PFSK-1 (cell line): ENCODE measurements around the gene TFRC.

Experiments used
- FOXP2 ChIP-seq: optimal IDR thresholded peaks from 2 replicates; pipeline ENCODE3; 2011; ENCODE audit warnings: borderline replicate concordance, control low read depth, inconsistent platforms; ENCODE audit not compliant: insufficient read depth; ENCODE audit errors: extremely low read length, extremely low read depth
- POLR2AphosphoS5 ChIP-seq: IDR thresholded peaks from 2 replicates; pipeline ENCODE4 v1.6.1; 2012; ENCODE audit warnings: low read depth, mild to moderate bottlenecking, control low read depth, low read length, moderate library complexity
- SIN3A ChIP-seq: IDR thresholded peaks from 2 replicates; pipeline ENCODE4 v1.6.1; 2012; ENCODE audit warnings: mild to moderate bottlenecking, low read length, moderate library complexity, borderline replicate concordance; ENCODE audit not compliant: insufficient read depth
- TAF1 ChIP-seq: IDR thresholded peaks from 2 replicates; pipeline ENCODE4 v1.6.1; 2012; ENCODE audit warnings: low read length, control low read depth, borderline replicate concordance; ENCODE audit not compliant: insufficient read depth
- TF ChIP-seq, protein P1 (sequence below), 2 experiments: IDR thresholded peaks; 2 replicates each; pipeline versions ENCODE4 v1.6.1 to v1.8.0; 2011 to 2012; ENCODE audit warnings: low read depth in 2 of 2, low read length in 2 of 2, control low read depth in 1 of 2, inconsistent platforms in 1 of 2, mild to moderate bottlenecking in 1 of 2, moderate library complexity in 1 of 2; ENCODE audit not compliant: insufficient read depth in 1 of 2

DNA sequence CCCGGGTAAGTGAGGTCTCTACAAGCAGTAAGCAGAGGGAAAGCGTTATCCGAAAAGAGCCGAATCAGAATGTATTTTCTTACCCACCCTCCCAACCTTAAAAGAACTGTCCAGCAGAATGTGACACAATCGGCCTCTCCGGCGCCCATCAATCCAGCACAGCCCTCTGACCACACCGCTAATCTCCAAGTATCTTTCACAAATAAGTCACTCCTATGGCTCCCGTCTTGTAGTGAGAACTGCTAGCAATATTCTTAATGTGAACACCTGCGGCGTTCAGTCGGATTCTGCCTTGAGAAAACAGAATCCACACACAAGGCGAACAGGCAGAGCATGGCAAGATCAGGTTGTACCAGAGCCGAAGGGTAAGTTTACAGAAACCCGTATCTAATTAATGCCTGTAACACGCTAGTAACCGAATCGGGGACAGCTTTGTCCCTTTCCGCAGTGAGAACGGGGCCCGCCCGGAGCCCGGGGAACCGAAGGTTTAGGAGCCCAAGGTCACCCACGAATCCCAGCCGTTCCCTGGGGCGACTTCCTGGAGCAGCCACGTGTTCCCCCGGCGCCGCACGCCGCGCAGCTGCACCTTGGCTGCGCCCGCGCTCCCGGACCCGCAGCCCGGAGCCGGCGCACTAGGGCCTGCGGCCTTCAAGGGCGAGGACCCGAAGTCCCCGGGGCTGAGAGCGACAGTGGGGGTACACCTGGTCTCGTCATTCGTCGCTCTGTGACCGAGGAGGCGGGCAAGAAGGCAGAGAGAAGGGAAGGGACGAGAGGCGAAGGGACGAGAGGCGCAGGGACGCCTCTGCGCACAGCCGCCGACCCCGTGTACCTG lies 672 bp downstream of the TFRC start:
- peak; percentile 20; the same call in 1 of the 2 replicates for TF ChIP-seq SIN3A
- no peak for TF ChIP-seq POLR2AphosphoS5
- TF ChIP-seq, protein P1, sequence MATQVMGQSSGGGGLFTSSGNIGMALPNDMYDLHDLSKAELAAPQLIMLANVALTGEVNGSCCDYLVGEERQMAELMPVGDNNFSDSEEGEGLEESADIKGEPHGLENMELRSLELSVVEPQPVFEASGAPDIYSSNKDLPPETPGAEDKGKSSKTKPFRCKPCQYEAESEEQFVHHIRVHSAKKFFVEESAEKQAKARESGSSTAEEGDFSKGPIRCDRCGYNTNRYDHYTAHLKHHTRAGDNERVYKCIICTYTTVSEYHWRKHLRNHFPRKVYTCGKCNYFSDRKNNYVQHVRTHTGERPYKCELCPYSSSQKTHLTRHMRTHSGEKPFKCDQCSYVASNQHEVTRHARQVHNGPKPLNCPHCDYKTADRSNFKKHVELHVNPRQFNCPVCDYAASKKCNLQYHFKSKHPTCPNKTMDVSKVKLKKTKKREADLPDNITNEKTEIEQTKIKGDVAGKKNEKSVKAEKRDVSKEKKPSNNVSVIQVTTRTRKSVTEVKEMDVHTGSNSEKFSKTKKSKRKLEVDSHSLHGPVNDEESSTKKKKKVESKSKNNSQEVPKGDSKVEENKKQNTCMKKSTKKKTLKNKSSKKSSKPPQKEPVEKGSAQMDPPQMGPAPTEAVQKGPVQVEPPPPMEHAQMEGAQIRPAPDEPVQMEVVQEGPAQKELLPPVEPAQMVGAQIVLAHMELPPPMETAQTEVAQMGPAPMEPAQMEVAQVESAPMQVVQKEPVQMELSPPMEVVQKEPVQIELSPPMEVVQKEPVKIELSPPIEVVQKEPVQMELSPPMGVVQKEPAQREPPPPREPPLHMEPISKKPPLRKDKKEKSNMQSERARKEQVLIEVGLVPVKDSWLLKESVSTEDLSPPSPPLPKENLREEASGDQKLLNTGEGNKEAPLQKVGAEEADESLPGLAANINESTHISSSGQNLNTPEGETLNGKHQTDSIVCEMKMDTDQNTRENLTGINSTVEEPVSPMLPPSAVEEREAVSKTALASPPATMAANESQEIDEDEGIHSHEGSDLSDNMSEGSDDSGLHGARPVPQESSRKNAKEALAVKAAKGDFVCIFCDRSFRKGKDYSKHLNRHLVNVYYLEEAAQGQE (IDR thresholded peaks at IDR 0.05; ENCODE audit: insufficient read depth in 1 of 2, low read depth in 2 of 2, low read length in 2 of 2) = peak; percentile 54 to 85; a peak in 2 of 4 replicates
- no peak for TF ChIP-seq TAF1
- no peak for TF ChIP-seq FOXP2
